ENCODE results near the gene KAT2A.

DNA sequence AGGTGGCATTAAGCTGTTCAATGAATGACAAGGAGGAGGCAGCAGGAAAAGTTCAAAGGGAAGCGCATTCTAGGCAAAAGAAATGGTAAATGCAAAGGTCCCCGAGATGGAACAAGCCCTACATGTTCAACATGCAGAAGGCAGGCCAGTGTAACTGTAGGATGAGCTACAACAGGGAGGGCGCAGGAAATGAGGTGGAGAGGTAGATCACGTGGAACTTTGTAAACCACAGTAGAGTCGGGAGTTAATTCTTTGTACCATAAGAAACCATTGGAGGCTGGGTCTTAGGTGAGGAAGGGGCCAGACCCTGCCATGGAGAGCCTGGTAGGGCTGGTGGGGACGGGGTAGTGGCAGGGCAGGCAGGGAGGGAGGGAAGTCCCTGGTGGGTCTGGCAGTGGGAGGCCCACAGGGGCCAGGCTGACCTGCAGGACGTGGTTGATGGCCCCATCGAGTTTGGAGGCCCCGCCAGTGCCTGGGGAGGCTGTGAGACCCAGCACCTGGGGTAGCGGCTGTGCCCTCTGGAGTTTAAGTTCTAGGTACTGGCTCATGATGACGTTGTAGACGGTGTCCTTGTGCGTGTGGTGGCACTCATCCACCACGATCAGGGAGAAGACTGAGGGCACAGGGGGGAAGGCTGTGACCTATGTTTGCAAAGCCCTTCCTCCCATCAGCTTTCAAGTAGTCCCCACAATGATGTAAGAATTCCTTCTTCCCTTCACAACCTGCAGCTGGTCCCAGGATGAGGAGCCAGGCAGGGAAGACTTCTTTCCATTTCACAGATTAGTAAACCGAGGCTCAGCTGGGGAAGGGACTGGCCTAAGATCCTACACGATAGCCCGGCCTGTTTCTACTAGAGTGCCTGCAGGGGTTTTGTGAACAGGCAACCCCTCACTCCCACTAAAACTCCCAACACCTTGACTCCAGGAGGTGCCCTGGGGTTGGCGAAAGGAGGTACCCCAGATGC is 10.6 kb downstream of the KAT2A start:
- TF ChIP-seq, protein P1, sequence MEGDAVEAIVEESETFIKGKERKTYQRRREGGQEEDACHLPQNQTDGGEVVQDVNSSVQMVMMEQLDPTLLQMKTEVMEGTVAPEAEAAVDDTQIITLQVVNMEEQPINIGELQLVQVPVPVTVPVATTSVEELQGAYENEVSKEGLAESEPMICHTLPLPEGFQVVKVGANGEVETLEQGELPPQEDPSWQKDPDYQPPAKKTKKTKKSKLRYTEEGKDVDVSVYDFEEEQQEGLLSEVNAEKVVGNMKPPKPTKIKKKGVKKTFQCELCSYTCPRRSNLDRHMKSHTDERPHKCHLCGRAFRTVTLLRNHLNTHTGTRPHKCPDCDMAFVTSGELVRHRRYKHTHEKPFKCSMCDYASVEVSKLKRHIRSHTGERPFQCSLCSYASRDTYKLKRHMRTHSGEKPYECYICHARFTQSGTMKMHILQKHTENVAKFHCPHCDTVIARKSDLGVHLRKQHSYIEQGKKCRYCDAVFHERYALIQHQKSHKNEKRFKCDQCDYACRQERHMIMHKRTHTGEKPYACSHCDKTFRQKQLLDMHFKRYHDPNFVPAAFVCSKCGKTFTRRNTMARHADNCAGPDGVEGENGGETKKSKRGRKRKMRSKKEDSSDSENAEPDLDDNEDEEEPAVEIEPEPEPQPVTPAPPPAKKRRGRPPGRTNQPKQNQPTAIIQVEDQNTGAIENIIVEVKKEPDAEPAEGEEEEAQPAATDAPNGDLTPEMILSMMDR (IDR thresholded peaks at IDR 0.05), result no peak
- TF ChIP-seq POLR2A (IDR thresholded peaks at IDR 0.05), result no peak
- TF ChIP-seq EP300 (IDR thresholded peaks at IDR 0.05), result no peak
